GM19455 (cell line): ENCODE measurements around the gene AKR1C3.
"Not testable (repeated sequence)": the region's sequence is repeated elsewhere in the genome, so short reads cannot be mapped to it uniquely, and the experiment has no call there.

ENCODE experiments used
- ATAC-seq: cut with Tn5 transposase; IDR thresholded peaks from one replicate; pipeline ENCODE4 v1.9.1; 2021; ENCODE audit not compliant: unreplicated experiment

The AKR1C3 gene

DNA sequence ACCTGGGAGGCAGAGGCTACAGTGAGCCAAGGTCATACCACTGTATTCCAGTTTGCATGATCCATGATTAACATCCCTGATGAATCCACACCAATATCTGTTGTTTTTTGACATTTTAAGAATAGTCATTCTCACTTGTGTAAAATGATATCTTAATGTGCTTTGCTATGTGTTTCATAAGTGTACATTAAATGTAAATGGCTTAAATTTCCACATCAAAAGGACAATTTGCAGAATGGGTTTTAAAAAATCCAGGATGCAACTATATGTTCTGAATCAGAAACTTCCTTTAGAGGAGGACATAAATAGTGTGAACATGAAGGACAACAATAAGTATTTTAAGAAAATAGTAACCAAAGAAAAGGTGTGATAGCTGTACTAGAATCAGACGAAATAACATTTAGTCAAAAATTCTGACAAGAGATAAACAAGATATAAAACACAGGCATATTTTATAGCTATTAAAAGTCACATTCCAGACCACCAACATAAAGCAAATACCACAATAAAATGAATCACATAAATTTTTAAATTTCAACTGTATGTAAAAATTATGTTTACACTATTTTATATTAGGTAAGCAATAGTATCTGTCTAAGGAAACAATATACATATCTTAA is 42.4 kb downstream of the AKR1C3 start:
- no peak for ATAC-seq

DNA sequence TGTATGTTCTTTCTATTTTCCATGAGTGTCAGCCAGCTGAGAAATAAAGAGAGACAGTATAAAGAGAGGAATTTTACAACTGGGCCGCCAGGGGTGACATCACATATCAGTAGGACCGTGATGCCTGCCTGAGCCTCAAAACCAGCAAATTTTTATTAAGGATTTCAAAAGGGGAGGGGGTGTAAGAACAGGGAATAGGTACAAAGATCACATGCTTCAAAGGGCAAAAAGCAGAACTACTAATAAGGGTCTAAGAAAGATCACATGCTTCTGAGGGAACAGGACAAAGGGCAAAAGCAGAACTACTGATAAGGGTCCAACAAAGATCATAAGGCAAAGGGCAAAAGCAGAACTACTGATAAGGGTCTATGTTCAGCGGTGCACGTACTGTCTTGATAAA is 43.5 kb downstream of the AKR1C3 start:
- ATAC-seq, result not testable (repeated sequence)

DNA sequence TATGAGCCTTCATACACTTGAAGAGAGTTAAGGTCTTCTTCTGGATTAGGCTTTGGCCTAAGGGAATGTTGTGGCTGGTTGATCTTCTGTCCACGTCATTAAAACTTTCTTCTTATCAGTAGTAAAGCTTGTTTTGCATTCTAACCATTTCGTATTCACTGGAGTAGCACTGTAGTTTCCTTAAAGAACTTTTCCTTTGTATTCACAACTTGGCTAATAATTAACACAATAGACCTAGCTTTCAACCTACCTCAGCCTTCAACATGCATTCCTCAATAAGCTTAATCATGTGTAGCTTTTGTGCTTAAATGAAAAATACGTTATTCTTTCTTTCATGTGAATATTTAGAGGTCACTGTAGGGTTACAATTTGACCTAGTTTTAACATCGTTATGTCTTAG is 48.0 kb downstream of the AKR1C3 start:
- no peak for ATAC-seq

DNA sequence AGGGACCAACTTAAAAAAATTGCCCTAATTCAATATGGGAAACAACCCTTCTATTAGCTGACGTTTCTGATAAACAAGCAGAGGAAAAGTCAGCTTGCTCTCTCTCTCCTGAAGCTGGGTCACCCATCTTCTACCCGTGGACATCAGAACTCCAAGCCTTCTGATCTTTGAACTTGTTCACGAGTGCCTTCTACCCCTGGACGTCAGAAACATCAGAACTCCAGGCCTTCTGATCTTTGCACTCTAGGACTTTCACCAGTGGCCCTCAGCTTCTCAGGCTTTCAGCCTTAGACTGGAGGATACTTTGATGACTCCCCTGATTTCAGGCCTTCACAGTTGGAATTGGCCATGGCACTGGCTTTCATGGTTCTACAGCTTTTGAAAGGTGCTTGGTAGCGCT is 48.9 kb downstream of the AKR1C3 start:
- no peak for ATAC-seq

DNA sequence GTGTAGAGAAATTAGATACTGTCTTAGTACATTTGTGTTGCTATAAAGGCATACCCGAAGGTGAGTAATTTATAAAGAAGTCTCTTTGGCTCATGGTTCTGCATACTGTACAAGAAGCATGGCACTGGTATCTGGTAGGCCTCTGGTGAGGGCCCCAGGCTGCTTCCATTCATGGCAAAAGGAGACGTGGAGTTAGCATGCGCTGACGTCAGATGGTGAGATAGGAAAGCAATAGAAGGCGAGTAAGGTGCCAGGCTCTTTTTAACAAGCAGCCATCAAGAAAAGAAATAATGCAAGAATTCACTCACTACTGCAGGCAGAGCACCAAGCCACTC is 52.7 kb downstream of the AKR1C3 start:
- no peak for ATAC-seq

DNA sequence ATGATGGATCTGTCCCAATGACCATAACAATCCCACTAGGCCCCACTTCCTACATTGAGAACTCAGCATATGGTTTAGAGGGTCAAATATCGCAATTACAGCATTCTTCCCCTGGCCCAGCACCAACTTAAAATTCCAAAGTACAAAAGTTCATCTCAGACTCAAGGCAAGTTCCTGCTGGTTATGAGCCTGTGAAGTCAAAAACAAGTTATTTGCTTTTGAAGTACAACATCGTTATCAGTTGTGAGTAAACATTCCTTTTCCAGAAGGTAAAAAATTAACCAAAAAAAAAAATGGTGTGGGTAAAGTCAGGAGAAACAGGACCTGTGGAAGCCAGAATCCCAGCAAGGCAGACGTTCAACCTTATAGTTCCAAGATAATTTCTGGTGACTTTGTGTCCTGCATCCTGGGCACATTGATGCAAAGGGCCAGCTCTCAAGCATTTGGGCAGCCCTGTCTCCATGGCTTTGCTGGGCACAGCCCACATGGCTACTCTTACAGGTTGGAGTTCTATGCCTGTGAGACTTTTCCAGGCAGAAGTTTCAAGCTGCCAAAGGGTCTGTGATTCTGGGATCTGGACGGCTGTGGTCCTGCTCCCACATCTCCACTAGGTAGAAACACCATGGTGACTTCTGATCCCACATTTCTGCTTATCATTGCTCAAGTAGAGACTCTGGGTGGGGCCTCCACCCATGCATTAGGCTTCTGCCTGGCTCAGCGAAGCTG is 53.2 kb downstream of the AKR1C3 start:
- no peak for ATAC-seq

DNA sequence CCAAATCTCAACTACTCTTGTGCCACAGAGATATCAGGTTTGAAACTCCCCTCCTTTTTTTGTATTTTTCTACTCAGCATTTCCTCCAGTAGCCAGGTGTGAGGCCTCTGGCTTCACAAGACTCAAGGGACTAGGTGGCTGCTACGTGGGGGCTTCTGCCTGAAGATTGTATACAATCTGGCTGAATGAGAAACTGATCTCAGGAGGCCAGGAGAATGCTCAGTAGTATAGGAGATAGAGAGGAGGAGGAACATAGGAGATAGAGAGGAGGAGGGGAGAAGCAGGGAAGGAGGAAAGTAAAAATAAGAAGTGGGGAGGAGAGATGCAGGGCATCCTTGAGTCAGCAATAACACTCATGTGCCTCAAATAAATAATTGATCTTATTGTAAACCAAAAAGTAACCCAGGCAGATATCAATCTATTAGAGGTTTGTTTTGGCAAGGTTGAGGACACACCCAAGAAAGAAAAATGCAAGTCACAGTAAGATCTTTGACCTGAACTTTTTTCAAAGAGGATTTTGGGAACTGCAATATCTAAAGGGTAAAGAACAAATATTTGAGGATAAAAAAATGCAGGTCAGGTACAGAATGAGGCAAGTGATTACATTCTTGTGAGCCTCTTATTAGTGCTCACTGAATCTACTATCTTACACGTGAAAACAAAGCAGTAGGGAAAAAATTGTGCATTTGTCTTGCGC is 53.9 kb downstream of the AKR1C3 start:
- no peak for ATAC-seq

DNA sequence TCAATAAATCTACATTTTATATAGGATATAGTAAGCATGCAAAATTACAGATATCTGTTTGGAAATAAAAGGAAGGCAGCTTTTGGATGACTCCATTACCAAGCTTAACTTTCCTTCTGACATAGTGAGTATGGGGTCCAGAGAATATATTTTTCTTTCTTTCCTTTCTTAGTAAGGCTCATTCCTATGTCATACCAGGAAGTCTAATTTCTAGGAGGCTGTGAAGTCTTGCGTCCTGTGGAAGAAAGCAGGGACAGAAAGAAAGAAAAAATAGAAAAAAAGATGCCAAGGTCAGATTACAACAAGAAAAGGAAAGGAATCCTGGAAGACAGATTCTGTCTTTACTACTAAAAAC is 54.4 kb downstream of the AKR1C3 start:
- no peak for ATAC-seq

DNA sequence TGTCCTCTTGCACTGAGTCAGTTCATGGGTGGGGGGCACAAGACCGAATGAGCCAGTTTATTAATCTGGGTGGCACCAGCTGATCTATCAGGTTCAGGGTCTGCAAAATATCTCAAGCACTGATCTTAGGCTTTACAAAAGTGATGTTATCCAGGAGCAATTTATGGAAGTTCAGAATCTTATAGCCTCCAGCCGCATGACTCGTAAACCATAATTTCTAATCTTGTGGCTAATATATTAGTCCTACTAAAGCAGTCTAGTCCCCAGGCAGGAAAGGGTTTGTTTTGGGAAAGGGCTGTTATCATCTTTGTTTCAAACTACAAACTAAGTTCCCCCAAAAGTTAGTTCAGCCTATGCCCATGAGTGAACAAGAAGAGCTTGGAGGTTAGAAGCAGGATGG is 56.9 kb downstream of the AKR1C3 start:
- no peak for ATAC-seq

DNA sequence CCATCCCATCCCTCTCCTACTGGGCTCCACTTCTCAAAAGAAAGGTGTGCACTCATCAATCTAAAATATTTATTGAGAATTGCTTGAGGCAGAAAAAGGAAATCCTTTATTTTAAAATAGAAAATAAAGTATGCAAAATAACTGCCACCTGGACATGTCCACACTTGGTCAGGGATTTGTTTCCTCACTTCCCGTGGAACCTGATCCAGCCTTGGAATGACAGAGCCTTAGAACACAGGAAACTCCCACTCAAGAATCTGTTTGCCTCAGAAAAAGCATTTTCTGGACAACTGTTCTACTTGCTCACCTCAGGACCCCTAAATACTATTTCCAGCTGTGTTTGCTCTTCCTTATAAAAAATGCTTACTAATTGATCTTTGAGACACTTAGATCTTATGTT is 61.7 kb downstream of the AKR1C3 start:
- no peak for ATAC-seq
